DMS53 treated with DMSO at 0.1 percent for 48 hours (cell line): ENCODE results near the gene ZNF665.
"Not testable (repeated sequence)": the region's sequence is repeated elsewhere in the genome, so short reads cannot be mapped to it uniquely, and the experiment has no call there.

Experiments
- DNase-seq: peaks from one replicate; lab custom pipeline; 2025; ENCODE audit not compliant: unreplicated experiment; lab: John Stamatoyannopoulos, UW

The ZNF665 gene

GRCh38 chr19:53158119-53158656 is 35.0 kb downstream of the ZNF665 start:
- DNase-seq, result no peak

- DNase-seq, result no peak
These were observed 35.5 kb downstream of the ZNF665 start for GRCh38 chr19:53157626-53158025.

DNA sequence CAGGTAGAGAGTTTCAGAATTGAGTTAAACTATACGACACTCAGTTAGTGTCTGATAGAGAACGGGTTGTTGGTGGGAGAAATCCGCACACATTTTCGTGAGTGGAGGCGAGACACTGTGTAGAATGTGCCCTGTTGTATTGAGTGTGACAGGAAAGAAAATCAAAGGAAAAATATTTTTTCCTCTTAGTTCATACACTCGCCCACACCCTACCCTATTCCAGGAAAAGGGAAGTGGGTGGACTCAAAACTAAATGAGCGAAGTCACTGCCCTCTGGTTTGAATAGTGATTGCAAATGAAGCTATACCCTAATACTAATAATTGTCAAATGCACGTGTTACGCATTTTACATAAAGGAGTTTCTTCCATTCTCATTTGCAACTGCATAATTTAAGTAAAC is 36.3 kb downstream of the ZNF665 start:
- DNase-seq, result no peak

- DNase-seq, result no peak
These were observed 45.5 kb downstream of the ZNF665 start for GRCh38 chr19:53147645-53148044.

DNA sequence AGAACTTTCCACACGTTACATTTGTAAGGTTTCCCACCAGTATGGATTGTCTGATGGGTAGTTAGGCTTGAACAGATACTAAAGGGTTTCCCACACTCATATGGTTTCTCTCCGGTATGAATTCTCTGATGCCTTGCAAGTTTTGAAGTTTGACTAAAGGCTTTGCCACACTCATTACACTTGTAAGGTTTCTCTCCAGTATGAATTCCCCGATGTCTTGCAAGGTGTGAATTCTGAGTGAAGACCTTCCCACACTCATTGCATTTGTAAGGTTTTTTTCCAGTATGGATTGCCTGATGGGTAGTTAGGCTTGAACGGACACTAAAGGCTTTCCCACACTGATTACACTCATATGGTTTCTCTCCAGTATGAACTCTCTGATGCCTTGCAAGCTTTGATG is 52.8 kb downstream of the ZNF665 start:
- no peak for DNase-seq

GRCh38 chr19:53136432-53136831 is 56.7 kb downstream of the ZNF665 start:
- DNase-seq, result no peak

DNA sequence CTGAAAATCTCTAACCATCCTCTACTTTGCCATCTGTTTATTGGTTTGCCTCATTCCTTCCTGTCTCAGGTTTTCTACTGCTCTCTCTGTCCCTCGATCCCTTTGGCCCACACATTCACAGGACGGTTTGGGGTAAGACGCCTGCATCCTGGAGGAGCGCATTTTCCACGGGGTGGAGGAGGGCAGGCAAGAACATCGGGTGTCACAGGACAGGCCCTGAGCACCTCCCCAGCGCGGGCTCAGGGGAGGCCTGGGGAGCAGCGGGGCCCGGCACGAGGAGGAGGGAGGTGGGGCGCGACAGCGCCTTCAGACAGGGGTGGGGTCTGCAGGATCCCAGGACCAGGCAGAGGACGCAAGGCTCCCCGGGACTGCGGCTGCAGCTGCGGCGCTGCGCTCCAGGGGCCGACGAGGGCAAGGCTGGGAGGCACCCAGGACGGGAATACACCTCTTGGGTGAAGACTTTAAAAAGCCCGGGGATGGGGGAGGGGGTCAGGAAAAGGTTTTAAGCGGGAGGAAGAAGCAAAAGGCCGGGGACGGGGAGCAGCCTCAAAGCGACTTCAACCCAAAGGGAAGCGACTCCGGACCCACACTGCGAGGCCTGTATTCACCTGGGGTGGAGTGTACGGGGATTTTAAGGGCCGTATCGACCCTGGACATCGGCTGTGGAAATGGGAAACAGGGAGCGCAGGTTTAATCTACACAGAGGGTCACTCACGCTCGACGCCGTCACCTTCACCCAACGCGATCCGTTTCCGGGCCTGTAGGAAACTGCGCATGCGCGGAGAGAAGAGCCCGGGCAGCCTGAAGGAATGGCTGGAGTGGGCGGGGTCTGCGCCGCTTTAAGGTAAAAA is 60.8 kb downstream of the ZNF665 start, which contains the start of gene ZNF415:
Gene ZNF415 (minus strand): TSS at position 770 of the 851 bp plus-strand sequence. CDS start 10,234 bp downstream, outside the sequence.
- no peak for DNase-seq

DNA sequence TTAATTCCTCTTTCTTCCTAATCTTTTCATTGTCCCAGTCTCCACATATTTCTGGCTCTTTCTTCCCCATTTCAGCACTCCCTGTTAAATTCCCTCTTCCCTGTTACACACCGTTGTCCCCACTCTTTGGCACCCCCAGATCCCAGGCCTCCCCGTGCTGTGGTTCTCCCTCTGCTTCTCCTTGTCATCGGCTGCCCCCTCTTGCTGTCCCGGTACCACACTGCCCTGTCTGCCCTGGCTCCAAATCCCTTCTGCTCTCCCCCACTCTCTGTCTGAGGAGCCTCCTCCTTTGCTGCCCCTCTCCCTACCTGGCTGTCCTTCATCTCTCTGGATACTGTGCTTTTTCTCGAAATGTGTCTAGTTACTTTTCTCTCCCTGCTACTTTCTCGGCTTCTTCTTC is 61.4 kb downstream of the ZNF665 start:
- no peak for DNase-seq

- DNase-seq, result no peak
These were observed 62.0 kb downstream of the ZNF665 start for GRCh38 chr19:53131085-53131590.

- DNase-seq, result no peak
These were observed 62.7 kb downstream of the ZNF665 start for GRCh38 chr19:53130506-53130905.

DNA sequence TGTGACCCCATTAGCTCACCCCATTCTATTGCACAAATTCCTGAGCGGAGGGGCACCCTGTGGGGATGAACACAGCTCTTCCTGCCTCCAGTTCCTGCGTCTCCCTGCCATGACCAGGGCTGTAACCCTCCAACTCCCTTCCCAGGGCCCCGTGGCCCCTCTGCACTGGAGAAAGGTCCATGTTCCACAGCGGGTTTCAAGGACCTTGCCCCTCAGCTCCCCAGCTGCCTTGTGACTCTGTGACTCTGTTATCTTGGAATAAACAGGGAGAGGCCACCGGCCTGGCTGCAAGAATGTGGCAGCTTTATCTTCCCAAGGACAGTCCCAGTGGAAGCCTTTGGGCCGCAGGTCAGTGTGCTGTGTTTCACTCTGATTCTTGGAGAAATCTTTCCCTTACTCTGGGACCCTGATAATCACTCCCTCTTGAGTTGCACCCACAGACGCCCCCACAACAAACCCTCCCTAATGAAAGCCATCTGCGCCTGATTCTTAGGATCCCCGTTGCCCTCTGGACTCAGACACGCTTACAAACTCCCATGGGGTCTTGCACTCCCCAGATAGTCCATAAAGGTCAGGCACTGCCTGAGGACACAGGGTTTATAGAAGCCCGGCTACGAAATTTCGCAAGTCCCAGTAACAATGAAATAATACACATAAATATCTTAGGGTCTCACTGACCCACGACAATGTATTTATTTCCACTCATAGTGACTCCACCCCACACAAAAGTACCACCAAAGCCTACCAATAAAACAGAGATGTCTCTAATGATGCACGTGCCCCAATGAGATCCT is 66.2 kb downstream of the ZNF665 start:
- DNase-seq, result not testable (repeated sequence)

DNA sequence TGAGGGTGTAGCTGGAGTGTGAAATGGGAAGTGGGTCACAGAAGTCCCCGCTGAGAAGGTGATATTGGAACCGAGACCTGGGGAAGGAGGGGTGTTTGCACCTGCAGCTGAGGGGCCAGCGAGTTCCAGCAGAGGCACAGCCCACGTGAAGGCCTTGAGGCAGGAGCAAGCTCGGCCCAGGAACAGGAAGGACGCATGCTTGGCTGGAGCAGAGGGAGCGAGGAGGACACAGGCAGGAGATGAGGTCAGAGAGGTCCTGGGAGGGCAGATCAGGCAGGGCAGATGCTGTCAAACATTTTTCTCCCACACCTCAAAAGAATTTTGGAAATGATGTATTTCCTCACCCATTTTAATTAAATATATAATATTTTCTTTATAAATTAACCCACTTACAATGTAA is 69.8 kb downstream of the ZNF665 start:
- no peak for DNase-seq
